Measurements from ENCODE around the gene LILRB4.
A peak's percentile ranks its signal among the peaks of the same experiment; 100 is the strongest.
"Not testable (repeated sequence)": the region's sequence is repeated elsewhere in the genome, so short reads cannot be mapped to it uniquely, and the experiment has no call there.

LILRB4 gene

GRCh38 chr19:54650108-54650655 is 12.6 kb upstream of the LILRB4 start:
- DNase-seq, result no peak

DNA sequence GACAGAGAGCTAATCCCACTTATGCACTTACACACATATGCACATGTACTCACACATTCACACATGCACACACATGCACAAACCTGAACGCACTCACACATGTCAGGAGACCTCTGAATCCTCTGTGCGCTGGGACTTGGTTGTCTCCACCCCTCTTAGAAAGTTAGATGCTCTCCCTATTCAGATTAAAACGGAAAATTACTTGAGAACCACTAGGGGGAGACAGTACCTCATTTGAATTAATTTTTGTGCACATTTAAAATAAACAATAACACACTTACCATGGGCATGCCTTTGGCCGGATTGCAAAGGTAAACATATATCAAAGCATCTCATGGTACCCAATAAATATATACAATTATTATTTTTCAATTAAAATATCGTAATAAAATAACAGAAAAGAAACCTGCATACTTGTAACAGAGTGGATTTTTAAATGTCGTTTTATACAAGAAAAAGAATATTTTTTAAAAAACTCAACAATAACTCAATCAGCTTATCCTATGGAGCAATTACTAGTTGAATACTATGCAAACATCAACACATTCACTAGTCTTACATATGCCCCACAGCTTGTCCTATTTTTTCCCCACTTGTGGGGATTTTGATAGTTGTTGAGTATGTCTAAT is 9.5 kb upstream of the LILRB4 start:
- peak; percentile 4 for DNase-seq

GRCh38 chr19:54654447-54655321 is 8.1 kb upstream of the LILRB4 start:
- DNase-seq, result no peak

GRCh38 chr19:54659300-54659699 is 3.5 kb upstream of the LILRB4 start:
- DNase-seq, result no peak

DNA sequence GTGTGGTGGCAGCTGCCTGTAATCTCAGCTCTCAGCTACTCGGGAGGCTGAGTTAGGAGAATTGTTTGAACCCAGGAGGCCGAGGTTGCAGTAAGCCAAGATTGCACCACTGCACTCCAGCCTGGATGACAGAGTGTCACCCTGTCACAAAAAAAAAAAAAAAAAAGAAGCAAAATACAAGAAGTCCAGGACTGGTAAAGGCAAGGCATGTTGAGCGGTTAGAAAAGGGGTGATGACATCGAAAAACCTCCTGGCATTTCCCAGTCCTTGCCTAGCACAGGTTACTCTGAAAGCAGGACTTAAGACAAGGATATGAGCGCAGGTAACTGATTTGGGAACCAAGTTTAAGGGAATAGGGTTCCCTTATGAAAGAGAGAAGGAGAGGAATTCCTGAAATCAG is 2.5 kb upstream of the LILRB4 start:
- DNase-seq, result no peak

GRCh38 chr19:54660964-54661363 is 1.8 kb upstream of the LILRB4 start:
- no peak for DNase-seq

- DNase-seq, result no peak
Observed at GRCh38 chr19:54661846-54662481, 821 bp upstream of the LILRB4 start.

- DNase-seq, result no peak
Observed at GRCh38 chr19:54665530-54665929, 2.7 kb downstream of the LILRB4 start.

GRCh38 chr19:54667217-54667616 is 4.4 kb downstream of the LILRB4 start:
- DNase-seq, result no peak

- no peak for DNase-seq
Observed at GRCh38 chr19:54668353-54668752, 5.6 kb downstream of the LILRB4 start.

DNA sequence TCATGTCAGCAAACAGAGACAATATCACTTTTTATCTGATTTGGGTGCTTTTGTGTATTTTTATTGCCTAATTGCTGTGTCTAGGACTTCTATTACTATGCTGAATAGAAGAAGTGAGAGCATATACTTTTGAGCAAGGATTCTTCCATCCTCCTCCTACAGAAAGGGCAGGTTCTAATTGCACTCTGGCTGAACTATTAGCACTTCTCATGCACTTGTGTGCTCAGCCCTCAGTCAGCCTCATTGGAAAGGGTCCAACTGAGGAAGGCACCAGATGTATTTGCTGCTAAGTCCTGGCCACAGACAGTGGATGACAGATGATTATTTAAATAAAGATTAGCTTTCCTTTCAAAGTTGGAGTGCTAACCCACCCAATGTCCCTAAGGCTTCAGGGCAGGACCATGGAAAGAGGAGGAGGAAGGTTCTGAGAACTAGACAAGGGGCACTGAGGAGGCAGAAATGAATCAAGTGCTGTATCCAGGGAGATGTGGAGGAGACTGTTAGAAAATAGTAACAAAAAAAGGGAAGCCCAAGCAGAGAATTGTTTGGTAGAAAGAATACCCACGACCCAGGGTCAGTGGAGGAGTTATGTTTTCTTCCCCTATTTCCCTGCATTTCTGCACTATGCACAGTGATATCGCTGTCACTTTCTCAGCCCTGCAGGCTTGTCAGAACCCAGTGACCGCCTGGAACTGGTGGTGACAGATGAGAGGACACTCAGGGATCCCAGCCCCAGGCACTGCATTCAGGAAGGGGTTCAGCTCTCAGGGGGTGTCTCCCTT is 8.0 kb downstream of the LILRB4 start:
- DNase-seq, result no peak

GRCh38 chr19:54673222-54673621 is 10.4 kb downstream of the LILRB4 start:
- no peak for DNase-seq

DNA sequence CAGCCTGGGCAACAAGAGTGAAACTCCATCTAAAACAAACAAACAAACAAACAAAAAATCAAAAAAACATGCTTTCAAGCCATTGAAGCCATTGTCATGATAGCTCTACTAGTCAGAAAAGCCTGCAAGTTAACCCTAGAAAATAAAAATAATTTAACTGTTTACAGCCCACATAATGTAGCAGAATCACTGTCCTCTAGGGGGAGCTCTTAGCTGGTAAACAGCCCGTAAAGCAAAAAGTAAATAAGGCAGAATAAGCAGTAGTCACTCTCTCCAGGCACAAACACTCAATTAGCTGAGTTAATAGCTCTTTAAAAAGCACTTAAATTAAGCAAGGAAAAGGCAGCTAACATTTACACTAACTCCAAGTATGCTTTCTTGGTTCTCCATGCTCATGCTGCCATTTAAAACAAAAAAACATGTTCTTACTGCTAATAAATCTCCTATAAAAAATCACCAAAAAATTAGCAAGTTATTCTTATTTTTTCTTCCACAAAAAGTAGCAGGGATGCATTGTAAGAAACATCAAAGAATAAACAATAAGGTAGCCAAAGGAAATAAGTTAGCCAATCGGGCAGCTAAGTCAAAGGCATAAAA is 11.3 kb downstream of the LILRB4 start:
- DNase-seq, result peak; percentile 62

DNA sequence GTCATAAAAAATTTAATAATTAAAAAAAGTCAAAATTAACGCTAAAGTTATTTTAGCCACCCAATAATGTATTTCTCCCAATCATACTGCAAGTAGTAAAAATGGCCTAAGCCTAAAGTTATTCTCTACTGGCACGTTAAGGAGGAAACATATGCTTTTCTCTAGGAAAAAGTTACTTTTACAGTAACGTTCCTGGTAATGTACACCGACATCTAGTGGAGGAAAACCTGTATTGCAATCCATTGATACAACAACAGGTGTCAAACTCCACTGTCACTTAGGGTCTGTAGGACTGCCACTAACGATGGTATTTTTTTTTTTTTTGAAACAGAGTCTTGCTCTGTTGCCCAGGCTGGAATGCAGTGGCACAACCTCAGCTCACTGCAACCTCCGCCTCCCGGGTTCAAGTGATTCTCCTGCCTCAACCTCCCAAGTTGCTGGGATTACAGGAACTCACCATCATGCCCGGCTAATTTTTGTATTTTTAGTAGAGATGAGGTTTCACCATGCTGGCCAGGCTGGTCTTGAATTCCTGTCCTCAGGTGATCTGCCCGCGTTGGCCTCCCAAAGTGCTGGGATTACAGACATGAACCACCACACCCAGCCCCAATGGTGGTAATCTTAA is 13.5 kb downstream of the LILRB4 start:
- peak; percentile 10 for DNase-seq

GRCh38 chr19:54677217-54677616 is 14.4 kb downstream of the LILRB4 start:
- no peak for DNase-seq

GRCh38 chr19:54681596-54681995 is 18.8 kb downstream of the LILRB4 start:
- DNase-seq, result not testable (repeated sequence)

GRCh38 chr19:54682306-54682856 is 19.6 kb downstream of the LILRB4 start:
- DNase-seq, result no peak

DNA sequence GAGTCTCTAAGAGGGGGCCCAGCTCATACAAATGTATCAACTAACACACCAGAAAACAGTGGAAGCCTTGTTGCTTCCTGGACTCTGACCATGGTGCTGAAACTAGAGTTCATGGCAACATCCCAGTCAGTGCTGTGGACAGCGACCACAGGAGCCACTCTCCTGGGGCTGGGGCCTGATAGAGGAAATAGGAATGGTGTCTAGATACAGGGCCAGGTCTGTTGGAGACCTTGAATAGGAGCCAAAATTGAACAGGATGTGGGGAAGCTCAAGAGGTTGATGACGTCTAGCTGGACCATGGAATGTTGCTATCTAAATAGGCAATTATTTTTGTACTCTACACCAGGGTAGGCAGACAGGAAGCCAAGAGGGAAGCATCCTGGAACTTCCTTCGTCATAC is 21.7 kb downstream of the LILRB4 start:
- no peak for DNase-seq

DNA sequence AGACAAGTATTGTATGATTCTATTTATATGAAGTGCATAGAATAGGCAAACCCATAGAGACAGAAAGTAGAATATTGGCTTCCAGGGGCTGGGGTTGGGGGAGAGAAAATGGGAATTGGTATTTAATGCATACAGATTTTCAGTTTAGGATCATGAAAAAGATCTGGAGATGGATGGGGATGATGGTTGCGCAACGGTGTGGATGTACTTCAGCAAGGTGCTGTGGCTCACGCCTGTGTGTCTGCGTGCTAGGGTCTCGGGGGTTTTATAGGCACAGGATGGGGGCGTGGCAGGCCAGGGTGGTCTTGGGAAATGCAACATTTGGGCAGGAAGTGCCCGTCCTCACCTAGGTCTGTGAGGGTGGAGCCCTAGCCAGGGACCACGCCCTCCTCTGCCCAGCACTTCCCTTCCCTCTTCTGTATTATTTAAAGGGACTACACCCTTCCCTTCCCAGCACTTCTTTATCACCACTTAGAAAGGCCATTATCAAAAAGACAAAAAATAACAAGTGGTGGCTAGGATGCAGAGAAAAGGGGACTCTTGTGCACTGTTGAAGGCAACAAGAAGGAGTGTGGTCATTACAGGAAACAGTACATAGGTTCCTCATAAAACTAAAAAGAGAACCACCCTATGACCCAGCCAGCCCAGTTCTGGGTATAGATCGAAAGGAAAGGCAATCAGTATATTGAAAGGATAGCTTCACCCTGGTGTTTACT is 29.0 kb downstream of the LILRB4 start:
- DNase-seq, result no peak

DNA sequence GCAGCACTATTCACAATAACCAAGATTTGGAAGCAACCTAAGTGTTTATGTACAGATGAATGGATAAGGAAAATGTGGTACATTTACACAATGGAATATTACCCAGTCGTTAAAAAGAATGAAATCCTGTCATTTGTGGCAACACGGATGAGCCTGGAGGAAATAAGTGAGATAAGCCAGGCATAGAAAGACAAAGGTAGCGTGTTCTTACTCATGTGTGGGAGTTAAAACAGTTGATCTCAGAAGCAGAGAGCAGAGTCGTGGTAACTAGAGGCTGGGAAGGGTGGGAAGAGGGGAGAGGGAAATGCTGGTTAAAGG is 29.5 kb downstream of the LILRB4 start:
- DNase-seq, result no peak

- DNase-seq, result no peak
Observed at GRCh38 chr19:54694648-54695047, 31.9 kb downstream of the LILRB4 start.

All from NCI-H1436 (cell line).